ENCODE measurements around the gene PARP11.

PARP11 gene

DNA sequence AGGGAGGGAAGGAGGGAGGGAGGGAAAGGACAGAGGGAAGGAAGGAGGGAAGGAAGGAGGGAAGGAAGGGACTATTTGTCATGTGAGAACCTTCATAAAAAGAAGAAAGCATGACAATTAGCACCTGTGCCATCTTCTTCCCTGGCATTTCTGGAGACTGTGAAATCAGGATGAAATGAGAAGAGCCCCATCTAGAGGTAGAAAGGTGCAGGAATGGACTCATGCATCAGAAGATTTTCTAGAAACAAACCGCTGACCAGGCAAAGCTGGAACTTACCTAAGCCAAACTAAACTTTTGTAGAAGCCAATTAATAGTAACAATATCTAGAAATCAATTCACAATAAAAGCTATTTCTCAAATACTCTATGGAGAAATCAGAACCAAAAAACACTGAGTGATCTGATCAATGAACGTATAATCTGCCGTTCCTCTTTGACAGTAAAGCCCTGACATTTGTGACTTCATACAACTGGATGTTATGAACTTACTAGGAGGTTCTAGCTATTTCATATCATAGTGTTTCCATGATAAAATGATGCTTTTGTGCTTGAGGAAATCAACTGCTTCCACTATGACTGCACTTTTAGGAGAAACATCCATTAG, 95.9 kb downstream of the PARP11 start:
- FAIRE-seq = peak; percentile 48
- peak; percentile 19 for DNase-seq (ENCODE audit: insufficient read length, low spot score)

DNA sequence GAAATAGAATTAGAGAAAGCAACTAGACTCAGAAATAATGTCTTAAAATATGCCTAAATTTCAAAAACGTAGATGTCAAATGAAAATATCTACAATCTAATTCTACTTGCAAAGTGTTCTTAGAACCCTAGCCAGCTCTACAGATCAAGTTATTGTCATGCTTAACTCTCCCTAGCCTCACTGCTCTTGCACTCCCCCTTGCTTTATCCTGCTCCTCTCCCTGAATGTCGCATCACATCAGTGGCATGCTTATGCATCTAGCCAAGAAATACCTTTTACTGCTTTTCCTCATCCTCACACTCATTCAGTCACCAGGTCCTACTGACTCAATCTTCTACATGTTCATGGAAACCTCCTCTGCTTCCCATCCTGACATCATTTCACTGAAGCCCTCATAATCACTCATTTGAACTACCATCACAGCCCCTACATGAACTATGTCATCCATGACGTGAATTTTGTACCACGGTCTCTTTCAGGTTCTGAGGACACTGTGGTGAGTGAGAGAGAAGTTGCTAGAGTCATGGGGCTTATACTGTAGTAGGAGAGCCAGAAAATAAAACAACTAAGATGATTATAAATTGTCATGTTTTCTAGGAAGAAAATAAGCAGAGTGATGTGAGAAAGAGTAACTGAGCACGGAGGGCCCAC, 97.7 kb downstream of the PARP11 start:
- DNase-seq (ENCODE audit: insufficient read length, low spot score) (no peak), FAIRE-seq (no peak)

DNA sequence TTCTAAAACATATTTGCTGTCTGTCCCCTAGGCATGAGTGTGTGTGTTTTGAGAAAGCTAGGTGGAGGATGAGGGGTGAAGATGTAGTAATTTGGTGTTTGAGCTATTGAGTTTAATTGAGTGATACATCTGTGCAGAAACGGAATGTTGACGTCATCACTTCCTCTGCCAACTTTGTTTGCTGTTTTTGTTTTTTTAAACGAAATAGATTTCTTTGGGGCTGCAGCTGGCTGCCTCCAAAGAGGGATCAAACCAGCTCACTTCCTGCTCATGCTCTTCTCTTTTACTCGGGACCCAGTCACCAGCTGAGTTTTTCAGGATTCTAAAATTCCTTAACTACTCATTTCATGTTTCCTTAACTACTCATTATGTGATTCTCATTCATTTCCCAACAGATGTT, 100.8 kb downstream of the PARP11 start:
- no peak for DNase-seq (ENCODE audit: insufficient read length, low spot score)
- no peak for FAIRE-seq

DNA sequence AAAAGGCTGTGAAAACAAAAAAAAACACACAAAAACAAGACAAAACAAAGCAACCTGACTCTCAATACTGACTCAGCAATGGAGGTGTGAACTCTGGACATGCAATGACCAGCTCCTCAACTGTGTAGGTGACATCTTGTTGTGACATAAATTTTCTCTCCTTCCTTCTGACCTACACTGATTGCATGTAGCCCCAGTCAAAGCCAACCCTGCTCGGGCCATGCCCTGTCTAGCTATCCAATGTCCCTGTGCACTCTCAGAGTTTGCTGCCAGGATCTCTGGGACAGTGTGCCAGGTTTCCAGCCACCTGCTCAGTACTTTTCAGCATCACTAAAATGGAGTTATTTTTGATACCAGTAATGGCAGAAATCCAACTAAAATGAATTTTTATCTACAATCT, 101.3 kb downstream of the PARP11 start:
- FAIRE-seq (no peak), DNase-seq (ENCODE audit: insufficient read length, low spot score) (no peak)

DNA sequence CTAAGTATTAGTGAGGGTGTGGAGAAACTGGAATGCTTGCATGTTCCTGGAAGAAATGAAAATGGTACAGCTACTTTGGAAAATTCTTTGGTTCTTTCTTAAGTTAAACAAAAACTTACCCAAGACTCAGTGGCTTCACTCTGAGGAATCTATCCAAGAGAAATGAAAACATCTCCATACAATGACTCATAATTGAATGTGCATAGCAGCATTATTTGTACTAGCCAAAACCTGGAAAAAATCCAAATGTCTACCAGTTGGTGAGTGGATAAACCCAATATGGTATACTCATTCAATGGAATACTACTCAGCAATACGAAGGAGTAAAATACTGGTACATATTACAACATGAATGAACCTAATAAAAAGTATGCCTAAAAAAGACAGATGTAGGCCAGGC, 102.3 kb downstream of the PARP11 start:
- no peak for FAIRE-seq
- DNase-seq (ENCODE audit: insufficient read length, low spot score) = no peak

DNA sequence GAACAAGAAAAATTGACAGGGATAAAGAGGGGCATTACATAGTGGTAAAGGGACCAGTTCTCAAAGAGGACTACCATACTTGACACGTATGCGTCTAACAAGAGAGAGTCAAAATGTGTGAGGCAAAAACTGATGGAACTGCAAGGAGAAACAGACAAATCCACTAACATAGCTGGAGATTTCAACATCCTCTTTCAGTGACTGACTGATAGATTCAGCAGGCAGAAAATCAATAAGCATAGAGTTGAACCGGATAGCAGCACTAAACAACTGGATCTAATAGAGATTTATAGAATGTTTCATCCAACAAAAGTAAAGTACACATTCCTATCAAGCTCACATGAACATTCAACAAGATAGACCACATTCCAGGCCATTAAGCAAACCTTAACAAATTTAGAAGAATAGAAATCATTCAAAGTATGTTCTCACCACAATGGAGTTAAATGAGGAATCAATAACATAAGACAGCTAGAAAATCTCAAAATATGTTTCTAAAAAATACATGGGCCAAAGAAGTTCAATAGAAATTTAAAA, 104.2 kb downstream of the PARP11 start:
- no peak for FAIRE-seq
- DNase-seq (ENCODE audit: insufficient read length, low spot score) = no peak

DNA sequence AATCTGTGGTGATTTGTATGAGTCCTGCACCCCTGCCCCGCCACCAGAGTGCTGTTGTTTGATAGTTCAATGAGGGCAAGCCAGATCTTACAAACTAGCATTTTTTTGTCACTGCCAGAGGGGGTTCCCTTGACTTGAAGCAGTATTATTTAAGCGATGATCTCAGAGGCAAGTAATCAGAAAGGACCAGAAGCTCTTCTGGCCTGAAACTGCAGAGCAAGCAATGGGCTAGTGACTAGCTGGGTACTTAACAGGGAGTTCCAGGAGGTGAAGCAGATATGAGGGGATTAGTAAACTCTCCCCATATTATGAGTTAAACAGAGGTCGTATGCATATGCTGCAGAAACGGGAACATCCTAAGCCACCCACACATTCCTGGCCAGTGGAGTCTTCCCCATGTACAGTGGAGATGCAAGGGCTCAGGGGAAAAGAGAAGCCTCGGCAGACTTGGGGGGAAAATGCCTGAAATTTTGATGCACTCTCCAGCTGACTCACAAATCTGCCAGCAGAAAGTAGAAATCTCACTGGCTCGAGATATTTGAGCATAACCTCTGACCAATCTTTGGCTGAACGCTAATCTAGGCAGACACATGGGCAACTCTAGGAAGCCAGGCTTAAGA, 112.0 kb downstream of the PARP11 start:
- FAIRE-seq (no peak), DNase-seq (ENCODE audit: insufficient read length, low spot score) (no peak)

DNA sequence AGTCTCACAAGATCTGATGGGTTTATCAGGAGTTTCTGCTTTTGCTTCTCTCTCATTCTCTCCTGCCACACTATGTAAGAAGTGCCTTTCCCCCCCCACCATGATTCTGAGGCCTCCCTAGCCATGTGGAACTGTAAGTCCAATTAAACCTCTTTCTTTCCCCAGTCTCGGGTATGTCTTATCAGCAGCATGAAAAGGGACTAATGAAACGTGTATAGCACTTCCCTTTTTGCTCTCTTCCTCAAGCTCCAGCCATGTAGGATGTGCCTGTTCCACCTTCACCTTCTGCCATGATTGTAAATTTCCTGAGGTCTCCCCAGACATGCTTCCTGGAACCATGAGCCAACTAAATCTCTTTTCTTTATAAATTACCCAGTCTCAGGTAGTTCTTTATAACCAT, 113.3 kb downstream of the PARP11 start:
- FAIRE-seq = no peak

More for the DNA sequence above, 113.3 kb downstream of the PARP11 start:
- no peak for DNase-seq (ENCODE audit: insufficient read length, low spot score)

All from GM19239 (cell line).